Measurements from ENCODE around the gene HELZ.

The HELZ gene

GRCh38 chr17:67241719-67242341 is 3.2 kb downstream of the HELZ start:
- ChIA-PET CTCF (interaction anchor here (0.6 kb wide), 1 partner anchor 165 kb away, joined by 3 read pairs; no protein-coding TSS in a partner anchor), POLR2A (ENCODE audit: low non-redundant PET) (no interaction called here)

GRCh38 chr17:67239597-67239996 is 5.4 kb downstream of the HELZ start:
- CTCF ChIA-PET, result no interaction called here
- DNase-seq (ENCODE audit: low spot score), result no peak
- POLR2A ChIA-PET (ENCODE audit: low non-redundant PET), result no interaction called here
- TF ChIP-seq CTCF (conservative IDR thresholded peaks at IDR 0.05; ENCODE audit: low read depth), result no peak
- H3K27ac ChIP-seq, result no peak overlapping the region

More at GRCh38 chr17:67241719-67242341, 3.2 kb downstream of the HELZ start:
- no peak for TF ChIP-seq CTCF (conservative IDR thresholded peaks at IDR 0.05; ENCODE audit: low read depth)
- peak overlapping the region; percentile 25; the same call in 1 of the 2 replicates for H3K27ac ChIP-seq
- no peak for DNase-seq (ENCODE audit: low spot score)

GRCh38 chr17:67238991-67239390 is 6.0 kb downstream of the HELZ start:
- CTCF ChIA-PET, result interaction anchor here (0.6 kb wide), 1 partner anchor 20 kb away, joined by 6 read pairs; no protein-coding TSS in a partner anchor
- DNase-seq (ENCODE audit: low spot score), result no peak
- no peak for TF ChIP-seq CTCF (conservative IDR thresholded peaks at IDR 0.05; ENCODE audit: low read depth)
- H3K27ac ChIP-seq, result no peak overlapping the region
- POLR2A ChIA-PET (ENCODE audit: low non-redundant PET), result no interaction called here

- CTCF ChIA-PET, result interaction anchor here (1.6 kb wide), 1 partner anchor 106 kb away, joined by 4 read pairs; no protein-coding TSS in a partner anchor
- no peak for TF ChIP-seq CTCF (conservative IDR thresholded peaks at IDR 0.05; ENCODE audit: low read depth)
- H3K27ac ChIP-seq, result peak overlapping the region; percentile 33; the same call in 1 of the 2 replicates
- POLR2A ChIA-PET (ENCODE audit: low non-redundant PET), result no interaction called here
- DNase-seq (ENCODE audit: low spot score), result no peak
Measured at GRCh38 chr17:67232441-67232840, 12.6 kb downstream of the HELZ start.

GRCh38 chr17:67229109-67229955 is 15.7 kb downstream of the HELZ start:
- ChIA-PET POLR2A (ENCODE audit: low non-redundant PET) (no interaction called here), CTCF (no interaction called here)
- DNase-seq (ENCODE audit: low spot score), result no peak
- TF ChIP-seq CTCF (conservative IDR thresholded peaks at IDR 0.05; ENCODE audit: low read depth), result no peak
- peak overlapping the region; percentile 25; the same call in 1 of the 2 replicates for H3K27ac ChIP-seq

- CTCF ChIA-PET, result no interaction called here
- H3K27ac ChIP-seq, result no peak overlapping the region
- no peak for TF ChIP-seq CTCF (conservative IDR thresholded peaks at IDR 0.05; ENCODE audit: low read depth)
- POLR2A ChIA-PET (ENCODE audit: low non-redundant PET), result no interaction called here
- DNase-seq (ENCODE audit: low spot score), result no peak
Measured at GRCh38 chr17:67227488-67227887, 17.5 kb downstream of the HELZ start.
